Measurements from ENCODE around the gene STK32B.

The STK32B gene

GRCh38 chr4:5365071-5366008 lies 314.1 kb downstream of the STK32B start:
- ChIA-PET CTCF (no interaction called here), POLR2A (no interaction called here)
- DNase-seq (ENCODE audit: extremely low spot score), result no peak
- TF ChIP-seq CTCF (IDR thresholded peaks at IDR 0.05; ENCODE audit: control extremely low read depth, extremely low read depth, low read depth, missing control alignments), result no peak

- POLR2A ChIA-PET, result no interaction called here
- no peak for TF ChIP-seq CTCF (IDR thresholded peaks at IDR 0.05; ENCODE audit: control extremely low read depth, extremely low read depth, low read depth, missing control alignments)
- CTCF ChIA-PET, result no interaction called here
- no peak for DNase-seq (ENCODE audit: extremely low spot score)
These were observed 314.7 kb downstream of the STK32B start for GRCh38 chr4:5366009-5366386.

GRCh38 chr4:5366421-5366820 lies 315.1 kb downstream of the STK32B start:
- POLR2A ChIA-PET, result no interaction called here
- CTCF ChIA-PET, result no interaction called here
- no peak for DNase-seq (ENCODE audit: extremely low spot score)
- TF ChIP-seq CTCF (IDR thresholded peaks at IDR 0.05; ENCODE audit: control extremely low read depth, extremely low read depth, low read depth, missing control alignments), result no peak

- TF ChIP-seq CTCF (IDR thresholded peaks at IDR 0.05; ENCODE audit: control extremely low read depth, extremely low read depth, low read depth, missing control alignments), result no peak
- DNase-seq (ENCODE audit: extremely low spot score), result no peak
- POLR2A ChIA-PET, result no interaction called here
- CTCF ChIA-PET, result no interaction called here
These were observed 317.1 kb downstream of the STK32B start for GRCh38 chr4:5368426-5368825.

GRCh38 chr4:5370286-5370685 lies 319.0 kb downstream of the STK32B start:
- CTCF ChIA-PET, result interaction anchor here (1.1 kb wide), 1 partner anchor 44 kb away, joined by 3 read pairs; no protein-coding TSS in a partner anchor

More at GRCh38 chr4:5370286-5370685, 319.0 kb downstream of the STK32B start:
- POLR2A ChIA-PET, result no interaction called here
- DNase-seq (ENCODE audit: extremely low spot score), result no peak
- TF ChIP-seq CTCF (IDR thresholded peaks at IDR 0.05; ENCODE audit: control extremely low read depth, extremely low read depth, low read depth, missing control alignments), result no peak

All from GM10248 (cell line).